ENCODE measurements around the gene USP36.
"Not testable (repeated sequence)": the region's sequence is repeated elsewhere in the genome, so short reads cannot be mapped to it uniquely, and the experiment has no call there.

Gene USP36

DNA sequence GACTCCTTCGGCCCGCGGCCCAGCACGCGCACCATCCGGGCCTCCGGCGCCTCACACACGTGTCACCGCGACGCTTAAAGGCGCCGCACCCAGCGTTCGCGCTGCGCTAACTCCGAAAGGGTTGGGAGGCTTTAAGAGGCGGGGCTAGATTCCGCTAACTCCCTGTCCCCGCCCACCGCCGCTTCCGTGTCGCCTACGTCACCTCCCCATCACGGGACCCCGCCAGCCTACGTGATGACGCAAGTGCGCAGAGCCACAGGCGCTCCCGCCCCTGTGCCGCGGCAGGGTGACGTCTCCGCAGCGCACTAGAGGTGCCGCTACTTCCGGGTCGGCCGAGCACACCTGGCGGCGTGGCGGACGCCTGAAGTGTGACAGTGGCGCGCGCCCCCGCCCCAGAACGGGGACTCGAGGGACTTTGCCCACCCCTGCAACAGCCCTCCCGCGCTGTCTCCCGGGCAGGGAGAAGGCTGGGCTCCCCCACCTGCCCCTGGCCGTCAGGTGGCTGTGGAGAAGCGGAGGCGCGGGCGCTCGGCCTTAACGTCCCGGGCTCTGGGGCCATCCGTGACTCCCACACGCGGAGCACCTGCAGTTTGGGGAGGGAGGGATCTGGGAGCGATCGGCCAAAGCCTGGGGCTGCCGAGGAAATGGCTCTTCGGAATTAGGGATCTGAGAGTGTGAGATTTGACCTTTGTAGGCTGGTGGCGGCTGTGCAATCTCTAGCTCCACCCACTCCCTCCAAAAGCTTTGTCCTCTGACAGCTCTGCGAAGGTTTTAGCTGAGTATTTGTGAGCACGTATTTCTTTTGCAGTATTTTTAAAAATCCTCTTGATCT lies at the start of gene USP36:
TSS of gene USP36 (minus strand) at position 35 of the 832 bp plus-strand sequence. CDS start 4,451 bp downstream, outside the sequence.
- DNase-seq (ENCODE audit: low read depth): peak; percentile 99

DNA sequence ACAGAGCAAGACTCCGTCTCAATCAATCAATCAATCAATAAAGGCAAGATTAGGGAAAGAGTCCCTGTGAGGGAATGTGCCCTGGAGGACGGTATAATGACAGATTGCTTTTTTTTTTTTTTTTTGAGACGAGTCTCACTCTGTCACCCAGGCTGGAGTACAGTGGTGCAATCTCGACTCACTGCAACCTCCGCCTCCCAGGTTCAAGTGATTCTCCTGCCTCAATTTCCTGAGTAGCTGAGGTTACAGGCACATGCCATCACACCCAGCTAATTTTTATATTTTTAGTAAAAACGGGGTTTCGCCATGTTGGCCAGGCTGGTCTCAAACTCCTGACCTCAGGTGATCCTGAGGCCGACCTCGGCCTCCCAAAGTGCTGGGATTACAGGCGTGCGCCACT lies 49.5 kb upstream of the USP36 start:
- not testable (repeated sequence) for DNase-seq (ENCODE audit: low read depth)

DNA sequence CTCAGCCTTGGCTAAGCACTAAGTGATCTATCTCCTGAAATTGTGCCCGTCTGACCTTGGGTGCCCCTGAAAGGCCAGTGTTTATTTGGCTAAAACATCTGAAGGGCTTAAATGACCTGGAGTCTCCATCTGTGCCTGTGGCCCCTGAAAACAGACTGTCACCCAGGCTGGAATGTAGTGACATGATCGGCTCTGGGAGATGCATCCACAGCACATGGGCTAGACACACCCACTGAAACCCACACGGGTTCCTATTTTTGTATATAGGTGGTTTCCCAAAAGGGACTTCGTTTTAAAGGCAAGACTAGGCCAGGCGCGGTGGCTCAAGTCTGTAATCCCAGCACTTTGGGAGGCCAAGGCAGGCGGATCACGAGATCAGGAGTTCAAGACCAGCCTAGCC lies 48.9 kb upstream of the USP36 start:
- no peak for DNase-seq (ENCODE audit: low read depth)

DNA sequence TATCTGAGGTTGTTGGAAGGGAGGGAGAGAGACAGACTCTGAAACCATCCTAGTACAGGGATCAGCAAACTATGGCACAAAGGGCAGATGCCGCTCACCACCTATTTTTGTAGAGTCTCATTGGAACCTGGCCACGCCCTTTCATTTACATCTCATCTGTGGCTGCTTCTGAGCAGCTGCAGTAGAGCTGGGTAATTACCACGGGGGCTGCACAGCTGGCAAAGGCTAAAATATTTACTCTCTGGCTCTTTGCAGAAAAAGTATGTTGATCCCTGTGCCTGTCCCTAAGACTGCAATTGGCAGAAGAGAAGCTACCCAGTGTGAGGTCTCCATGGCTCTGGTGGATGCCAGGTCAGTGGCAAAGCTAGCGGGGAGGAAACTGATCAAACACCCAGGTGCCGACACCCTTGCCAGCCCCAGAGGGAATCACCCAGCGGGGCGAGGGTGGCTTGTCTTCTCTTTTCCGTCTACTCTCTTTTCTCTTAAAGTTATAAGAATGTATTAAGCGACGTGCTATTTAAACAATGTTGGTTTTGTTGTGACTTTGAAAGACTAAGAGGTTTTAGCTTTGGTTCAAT lies 48.4 kb upstream of the USP36 start:
- no peak for DNase-seq (ENCODE audit: low read depth)

DNA sequence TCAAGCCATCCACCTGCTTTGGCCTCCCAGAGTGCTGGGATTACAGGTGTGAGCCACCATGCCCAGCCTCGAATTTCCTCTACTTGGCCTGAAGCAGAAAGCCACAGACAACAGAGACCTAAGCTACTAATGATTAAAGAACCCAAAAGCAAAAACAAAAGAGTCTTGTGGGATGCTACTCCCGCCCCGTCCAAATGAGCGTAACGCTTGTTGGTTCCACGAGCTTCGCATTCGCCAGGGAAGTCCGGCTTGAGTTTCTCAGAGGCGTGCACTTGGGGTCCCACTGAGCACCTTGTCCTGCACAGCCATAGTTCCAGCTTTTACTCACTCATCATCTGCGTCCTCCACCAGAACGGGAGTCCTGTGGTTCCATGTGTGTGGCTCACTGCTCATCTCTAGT lies 46.3 kb upstream of the USP36 start:
- DNase-seq (ENCODE audit: low read depth): no peak

DNA sequence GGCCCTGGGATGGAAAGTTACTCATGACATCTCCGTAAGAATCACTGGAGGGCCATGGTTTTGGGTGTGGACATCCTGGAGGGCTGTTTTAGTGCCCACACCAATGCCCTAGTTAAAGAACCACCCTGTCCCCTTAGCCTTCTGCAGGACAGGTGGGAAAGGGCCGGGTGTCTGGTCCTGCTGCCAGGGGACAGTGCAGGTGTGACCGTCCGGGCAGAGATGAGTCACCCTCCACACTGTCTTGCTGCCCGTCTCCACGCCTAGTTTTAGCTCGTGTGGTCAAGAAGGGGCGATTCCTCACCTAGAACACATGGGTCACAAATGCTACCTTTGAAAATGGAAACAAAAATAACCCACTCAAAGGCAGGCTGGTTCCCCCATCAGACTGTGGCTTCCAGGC lies 45.3 kb upstream of the USP36 start:
- no peak for DNase-seq (ENCODE audit: low read depth)

DNA sequence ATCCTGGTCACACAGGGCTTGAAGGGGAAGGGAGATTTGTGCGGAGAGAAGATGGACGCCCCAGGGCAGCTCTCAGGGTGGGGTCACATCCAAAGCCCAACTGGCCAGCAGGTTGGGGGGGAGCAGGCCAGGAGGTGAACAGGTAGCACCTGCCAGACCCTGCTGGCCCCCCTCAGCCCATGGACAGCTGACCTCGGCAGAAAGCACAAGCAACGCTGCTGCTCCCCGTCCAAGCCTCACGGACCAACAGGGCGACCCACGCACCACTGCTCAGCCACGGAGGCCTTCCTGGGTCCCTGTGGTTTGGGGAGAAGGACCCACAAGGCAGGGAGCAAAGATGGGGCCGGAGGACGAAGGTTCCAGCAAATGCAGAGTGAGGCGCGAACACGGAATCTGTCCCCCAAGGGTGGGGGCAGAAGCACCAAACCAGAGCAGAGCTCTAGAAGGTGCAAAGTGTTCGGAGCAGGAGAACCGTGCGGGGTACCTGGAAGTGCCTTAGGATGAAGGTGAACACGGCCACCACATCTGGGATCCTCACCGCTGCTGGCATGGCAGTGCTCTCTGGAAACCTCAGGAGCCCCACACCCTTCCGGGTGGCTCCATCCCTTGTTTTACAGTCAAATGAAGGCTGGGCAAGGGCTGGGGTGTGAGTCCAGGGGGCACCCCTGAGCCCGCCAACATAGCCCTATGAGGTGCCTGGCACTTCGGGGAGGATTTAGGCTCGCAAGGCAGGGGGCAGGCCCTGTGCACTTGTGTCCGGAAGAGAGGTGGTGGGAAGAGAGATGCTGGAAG lies 44.5 kb upstream of the USP36 start:
- DNase-seq (ENCODE audit: low read depth): no peak

DNA sequence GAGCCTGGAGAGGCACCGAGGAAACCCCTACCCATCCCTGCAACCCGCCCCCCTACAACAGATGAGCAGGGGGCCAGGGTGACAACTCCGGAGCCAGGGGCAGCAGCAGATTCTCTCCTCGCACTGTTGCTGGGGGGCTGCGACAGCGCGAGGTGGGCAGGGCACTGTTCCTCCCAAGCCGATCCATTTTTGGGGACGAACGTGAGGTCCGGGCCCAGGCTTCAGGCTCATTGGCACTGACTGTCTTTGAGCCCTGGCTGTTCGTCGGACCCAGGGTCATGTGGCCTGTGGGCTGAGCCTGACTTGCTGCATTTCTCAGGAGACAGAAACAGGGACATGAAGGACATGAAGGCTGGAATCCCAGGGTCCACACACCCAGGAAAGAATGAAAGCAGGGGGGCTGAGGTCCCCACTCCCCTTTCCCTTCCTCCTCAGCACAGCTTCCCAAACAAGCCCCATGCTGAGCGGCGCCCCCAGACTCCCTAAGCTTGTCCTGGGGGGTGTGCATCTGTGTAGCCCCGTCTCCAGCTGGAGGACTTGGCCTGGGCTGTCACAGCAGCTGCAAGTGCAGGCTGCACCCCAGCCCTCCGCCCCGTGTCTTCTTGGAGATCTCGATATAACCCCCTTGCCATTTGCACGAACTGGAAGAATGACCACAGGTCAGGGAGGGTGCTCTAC lies 43.7 kb upstream of the USP36 start:
- DNase-seq (ENCODE audit: low read depth): no peak

DNA sequence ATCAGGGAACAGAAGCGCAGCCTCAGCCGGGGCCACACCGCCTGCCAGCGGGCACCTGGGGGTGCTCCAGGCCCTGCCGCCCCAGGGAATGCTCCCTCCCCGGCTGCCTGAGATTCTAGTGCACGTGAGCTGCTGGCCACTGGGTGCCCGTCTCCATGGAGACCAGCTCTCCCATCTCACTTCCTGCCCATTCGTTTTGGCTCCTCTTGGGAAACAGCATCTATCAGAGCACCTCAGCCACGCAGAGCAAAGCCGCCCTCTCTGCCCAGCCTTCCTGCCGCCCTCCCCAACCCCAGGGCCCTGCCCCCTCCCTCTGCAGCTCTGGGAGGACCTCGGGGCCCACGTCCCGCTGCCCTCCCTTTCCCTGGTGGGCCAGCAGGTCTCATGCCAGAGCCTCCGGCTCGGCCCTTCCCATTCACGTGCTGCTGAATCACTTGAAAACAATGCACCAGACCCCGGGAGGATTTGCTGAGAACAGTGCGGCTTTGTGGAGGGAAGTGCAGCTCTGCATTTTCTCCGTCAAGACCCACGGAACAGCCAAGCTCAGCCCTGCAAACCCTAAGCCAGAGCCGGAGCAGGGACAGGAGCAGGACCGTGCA lies 43.0 kb upstream of the USP36 start:
- DNase-seq (ENCODE audit: low read depth): no peak

DNA sequence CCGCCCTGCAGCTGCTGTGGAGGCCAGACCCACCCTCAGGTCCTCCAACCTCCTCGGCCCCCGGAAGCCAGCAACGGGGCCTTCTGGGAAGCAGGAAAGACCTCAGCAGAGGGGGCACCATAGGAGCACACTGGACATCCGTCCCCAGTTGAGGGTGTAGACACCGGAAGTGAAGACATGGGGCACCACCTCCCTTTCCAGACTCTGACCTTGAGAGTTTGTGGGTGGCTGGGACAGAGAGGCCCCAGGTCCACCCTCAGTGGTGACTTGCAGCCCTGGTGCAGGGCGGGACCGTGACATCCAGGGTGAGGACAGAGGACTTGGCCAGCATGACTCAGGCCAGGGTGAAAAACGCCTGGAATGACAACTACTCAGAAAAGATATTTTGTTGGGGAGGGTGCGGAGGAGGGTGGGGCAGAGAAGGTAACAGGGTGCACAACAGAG lies 42.5 kb upstream of the USP36 start:
- DNase-seq (ENCODE audit: low read depth): no peak

DNA sequence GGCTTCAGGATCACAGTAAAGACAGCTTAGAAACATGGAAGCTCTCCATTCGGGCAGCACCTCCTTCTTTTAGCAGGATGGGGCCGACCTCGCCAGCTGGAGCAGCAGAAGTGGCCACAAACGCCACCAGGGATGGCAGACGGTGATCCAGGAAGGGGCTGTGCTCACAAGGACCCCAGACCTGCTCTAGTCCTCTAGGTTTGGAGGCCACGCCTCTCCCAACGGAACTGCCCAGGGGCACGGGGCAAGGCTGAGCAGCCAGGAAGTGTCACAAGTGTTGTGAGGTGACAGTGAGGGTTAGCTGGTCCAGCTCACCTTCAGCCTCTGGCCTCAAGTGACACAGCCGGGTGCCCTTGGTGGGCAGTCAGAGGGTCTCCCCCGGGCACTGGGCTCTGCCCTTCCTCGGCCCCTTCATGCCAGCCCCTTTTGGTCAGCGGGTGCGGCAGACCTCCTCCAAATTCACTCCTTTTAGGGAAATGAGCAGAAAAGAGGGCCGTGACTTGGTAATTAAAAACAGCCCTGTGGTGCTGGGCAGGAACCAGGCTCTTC lies 42.0 kb upstream of the USP36 start:
- DNase-seq (ENCODE audit: low read depth): no peak

DNA sequence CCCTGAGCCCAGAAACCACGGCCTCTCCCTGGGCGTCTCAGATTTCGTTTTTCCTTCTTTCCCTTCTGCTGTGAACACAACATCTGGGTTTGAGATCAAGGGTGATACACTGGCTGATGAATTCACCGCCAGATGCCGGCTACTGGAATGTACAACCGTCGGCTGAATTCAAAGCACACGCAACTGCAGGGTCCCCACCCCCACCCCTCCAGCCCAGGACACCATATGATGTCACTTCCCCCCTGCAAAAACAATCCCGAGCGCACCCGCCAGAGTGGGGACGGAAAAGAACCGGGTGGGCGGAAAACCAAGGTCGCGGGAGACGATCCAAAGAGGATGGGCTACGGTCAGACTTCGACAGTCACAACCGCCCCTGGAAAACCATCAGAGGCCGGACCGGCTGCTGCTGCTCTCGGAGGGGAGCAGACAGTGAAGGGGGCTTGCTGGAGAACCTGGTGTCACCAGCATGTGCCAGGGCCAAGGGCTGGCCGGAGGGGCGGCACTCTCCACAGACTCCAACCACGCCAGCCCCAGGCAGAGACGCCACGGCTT lies 39.1 kb upstream of the USP36 start:
- DNase-seq (ENCODE audit: low read depth): peak; percentile 23

DNA sequence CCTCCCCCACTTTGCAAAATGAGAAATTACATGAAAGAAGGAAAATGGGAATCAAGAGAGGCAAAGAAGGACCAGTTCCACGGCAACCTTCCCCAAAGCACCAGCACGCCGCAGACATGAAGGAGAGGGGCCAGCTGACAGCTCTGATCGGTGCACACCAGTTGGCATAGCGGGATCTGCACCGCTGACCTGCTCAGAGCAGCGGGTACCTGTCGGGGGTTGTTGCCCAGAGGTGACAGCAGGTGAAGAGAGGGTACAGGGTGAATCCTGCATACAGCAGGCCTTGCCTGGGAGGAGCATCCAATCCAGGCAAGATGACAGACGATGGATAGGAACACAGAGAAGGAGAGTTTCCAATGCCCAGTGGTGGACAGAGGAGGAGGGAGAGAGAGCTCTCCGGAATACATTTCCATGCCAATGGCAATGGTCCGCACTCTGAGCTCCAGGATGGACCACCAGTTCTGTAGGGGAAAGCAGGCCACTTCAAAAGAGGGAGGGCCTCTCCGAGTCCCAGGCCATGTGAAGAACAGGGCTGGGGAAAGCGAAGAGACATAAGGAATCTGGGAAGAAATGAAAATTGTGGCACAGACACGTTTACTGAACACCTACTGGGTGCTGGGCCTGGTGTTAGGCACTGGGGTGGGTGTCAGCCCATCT lies 38.4 kb upstream of the USP36 start:
- DNase-seq (ENCODE audit: low read depth): no peak

DNA sequence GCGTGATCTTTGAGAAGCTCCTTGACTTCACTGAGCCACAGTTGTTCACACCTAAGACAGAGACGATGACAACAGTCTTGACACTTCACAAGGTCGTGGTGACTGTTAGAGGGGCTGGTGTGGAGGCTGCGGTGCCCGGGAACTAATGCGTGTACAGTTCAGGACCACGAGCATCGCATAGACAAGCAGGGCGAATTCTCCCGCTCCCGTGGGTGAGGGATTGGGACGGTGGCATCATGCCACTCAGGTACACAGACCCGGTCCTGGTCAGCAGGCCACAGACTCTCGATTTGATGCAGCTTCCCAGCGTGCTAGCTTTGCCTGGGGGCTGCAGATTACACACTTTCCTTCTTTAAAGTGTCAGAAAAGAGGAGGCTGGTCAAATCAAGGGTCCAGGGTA lies 37.6 kb upstream of the USP36 start:
- DNase-seq (ENCODE audit: low read depth): no peak

DNA sequence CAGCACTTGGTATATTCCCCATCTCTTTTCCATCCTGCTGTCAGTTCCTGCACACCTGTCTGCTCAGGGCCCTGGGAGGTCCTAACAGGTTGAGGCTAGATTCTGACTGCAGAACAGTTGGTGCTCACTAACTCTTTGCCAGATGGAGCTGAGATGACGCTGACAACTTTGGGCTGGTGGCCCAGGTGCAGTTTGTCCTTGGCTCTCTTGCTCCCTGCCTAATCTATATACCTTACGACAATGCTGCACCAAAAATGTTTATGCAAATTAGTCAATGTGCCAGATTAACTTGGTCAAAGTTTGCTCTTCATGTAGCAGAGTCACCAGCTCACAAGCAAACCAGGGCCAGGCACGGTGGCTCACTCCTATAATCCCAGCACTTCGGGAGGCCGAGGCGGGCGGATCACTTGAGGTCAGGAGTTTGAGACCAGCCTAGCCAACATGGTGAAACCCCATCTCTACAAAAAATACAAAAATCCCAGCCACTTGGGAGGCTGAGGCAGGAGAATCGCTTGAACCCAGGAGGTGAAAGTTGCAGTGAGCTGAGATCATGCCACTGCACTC lies 36.4 kb upstream of the USP36 start:
- not testable (repeated sequence) for DNase-seq (ENCODE audit: low read depth)

DNA sequence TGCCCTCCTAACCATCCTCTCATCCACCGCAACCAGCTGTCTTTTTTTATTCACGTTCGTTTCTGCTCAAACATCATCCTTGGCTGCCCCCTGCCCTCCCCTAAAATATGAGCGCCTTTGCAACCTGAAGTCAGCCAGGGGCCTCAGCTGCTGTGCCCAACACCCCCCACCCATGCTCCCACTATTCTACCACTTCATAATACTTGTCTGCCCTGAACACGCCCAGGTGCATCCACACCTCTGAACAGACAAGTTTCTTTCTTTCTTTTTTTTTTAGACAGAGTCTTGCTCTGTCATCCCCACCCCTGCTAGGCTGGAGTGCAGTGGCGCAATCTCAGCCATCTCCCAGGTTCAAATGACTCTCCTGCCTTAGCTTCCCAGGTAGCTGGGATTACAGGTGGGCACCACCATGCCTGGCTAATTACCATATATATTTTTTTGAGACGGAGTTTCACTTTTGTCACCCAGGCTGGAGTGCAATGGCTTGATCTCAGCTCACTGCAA lies 35.5 kb upstream of the USP36 start:
- no peak for DNase-seq (ENCODE audit: low read depth)

DNA sequence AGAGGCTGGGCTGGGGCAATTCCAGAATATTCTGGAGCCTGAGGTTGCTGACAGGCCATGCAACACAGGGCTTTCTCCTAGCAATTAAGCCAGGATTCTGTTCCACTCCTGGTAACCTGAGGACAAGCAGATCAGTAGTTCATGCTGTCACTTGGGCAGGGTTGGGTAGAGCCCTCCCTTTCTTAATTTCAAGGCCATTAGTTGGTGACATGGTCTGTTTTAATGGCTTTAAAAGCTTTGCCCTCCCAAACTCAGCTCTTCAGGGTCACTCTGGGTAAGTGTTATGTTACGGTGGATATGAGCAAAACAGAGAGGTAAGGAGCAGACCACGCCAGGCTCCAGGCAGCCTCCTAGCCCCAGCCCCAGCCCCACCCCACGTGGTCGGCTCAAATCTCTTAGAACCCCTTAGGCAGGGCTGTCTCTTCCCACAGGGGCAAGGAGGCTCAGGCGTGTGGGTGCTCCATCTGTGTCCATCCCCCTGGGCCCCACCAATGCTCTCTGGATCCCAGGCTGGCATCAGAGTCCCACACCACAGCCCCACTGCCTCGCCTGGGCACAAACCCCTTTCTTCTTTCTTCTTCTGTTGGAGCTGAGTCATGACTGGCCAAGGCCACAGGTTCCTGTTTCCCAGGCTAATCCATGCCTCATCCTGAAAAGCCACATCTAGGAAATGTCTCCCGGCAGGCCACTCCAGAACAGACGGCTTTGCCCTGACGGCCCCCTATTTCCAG lies 34.9 kb upstream of the USP36 start:
- DNase-seq (ENCODE audit: low read depth): no peak

DNA sequence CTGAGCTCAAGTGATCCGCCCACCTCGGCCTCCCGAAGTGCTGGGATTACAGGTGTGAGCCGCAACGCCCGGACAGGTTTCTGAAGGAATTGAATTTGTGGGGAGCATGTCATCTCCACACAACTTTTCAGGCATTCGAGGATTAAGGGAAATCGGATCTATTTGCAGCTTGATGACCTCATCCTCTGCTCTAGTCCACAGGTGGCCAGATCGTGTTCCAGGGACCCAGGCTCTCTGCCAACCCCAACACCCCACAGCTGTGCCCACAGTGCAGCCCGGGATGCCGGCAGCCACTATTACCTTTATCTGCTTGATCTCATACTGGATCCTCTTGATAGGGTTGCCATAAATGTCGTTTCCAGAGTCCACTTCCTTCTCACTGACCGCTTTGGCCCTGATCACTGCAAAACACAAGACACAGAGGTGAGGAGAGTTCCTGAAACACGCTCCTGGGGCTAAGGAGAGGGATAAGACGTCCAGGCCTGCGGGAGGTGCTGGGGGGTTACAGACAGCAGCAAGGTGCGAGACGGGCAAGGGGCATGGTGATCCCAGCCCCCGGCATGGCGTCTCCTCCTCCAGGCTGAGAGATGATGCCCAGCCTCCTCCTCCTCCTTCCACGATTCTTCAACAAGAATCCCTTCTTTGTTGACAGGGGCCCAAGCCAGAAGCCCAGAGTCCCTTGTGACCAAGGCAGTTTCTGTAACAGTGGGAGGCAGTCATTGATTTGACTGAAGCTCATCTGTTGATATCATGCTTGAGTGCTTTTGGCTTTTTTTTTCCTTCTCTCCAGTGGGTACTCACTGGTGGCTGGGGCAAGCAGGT lies 33.1 kb upstream of the USP36 start:
- DNase-seq (ENCODE audit: low read depth): no peak

DNA sequence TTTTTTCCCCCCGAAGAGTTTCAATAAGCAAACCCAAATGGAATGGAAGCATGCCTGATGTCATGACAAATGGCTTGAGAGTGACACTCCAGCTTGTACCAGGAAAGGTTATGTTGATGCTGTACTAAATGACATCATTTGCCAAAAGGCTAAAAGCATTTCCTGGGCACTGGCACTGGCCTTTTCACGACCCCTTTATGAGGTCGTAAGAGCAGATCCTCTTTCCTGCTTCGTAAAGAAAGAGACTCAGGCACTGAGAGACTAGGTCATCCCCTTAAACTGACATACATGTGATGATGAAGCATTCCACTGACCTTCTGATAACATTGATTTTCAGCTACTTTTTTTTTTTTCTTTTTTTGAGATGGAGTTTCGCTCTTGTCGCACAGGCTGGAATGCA lies 31.9 kb upstream of the USP36 start:
- DNase-seq (ENCODE audit: low read depth): no peak
